H1 (cell line): ENCODE data around the gene WDR64. TPM values are rescaled to one million over a fixed set of nuclear protein-coding genes. Genes with fewer than 3 reads are reported as not detected.

Experiments used
- CTCF ChIA-PET: fragments of 300-600 bp; sonication (Branson Sonifier 250); formaldehyde crosslinking; loops from one replicate; lab custom pipeline; 2021; ENCODE audit not compliant: partially characterized antibody; lab: Charles Lee
- POLR2A ChIA-PET: fragments of 300-600 bp; sonication (Branson Sonifier 250); formaldehyde crosslinking; loops from one replicate; lab custom pipeline; 2021; ENCODE audit warnings: inconsistent platforms; ENCODE audit not compliant: partially characterized antibody; lab: Charles Lee
- DNase-seq, 2 experiments: peaks; one replicate each; pipeline versions ENCODE4 v3.0.0 to v3.0.0-alpha.2; 2010 to 2022; ENCODE audit warnings: low spot score in 2 of 2, low read depth in 1 of 2, mixed read lengths in 1 of 2
- FAIRE-seq: peaks from 2 replicates; lab custom pipeline; 2011; peaks lifted over from hg19 to GRCh38; lab: Jason Lieb, UNC
- H2AFZ ChIP-seq: 2 replicates; pipeline ENCODE4 v1.8.1; 2012; ENCODE audit warnings: low read length, inconsistent platforms
- H2AK5ac ChIP-seq: 2 replicates; pipeline ENCODE4 v1.6.1; 2013; ENCODE audit warnings: low read depth, low read length
- H2BK120ac ChIP-seq: replicated peaks from 2 replicates; pipeline ENCODE3; 2013; ENCODE audit warnings: low read depth, low read length, inconsistent platforms
- H2BK12ac ChIP-seq: 2 replicates; pipeline ENCODE4 v1.6.1; 2013; ENCODE audit warnings: low read depth, low read length
- H2BK15ac ChIP-seq: 2 replicates; pipeline ENCODE4 v1.6.1; 2013; ENCODE audit warnings: low read length
- H2BK20ac ChIP-seq: 2 replicates; pipeline ENCODE4 v1.6.1; 2013; ENCODE audit warnings: low read length
- H2BK5ac ChIP-seq: 2 replicates; pipeline ENCODE4 v1.6.1; 2013; ENCODE audit warnings: low read depth, low read length
- H3K14ac ChIP-seq: 2 replicates; pipeline ENCODE4 v1.6.1; 2013; ENCODE audit warnings: inconsistent platforms; ENCODE audit not compliant: insufficient read length
- H3K18ac ChIP-seq: 2 replicates; pipeline ENCODE4 v1.6.1; 2013; ENCODE audit warnings: low read length; ENCODE audit errors: extremely low read depth
- H3K23ac ChIP-seq: 2 replicates; pipeline ENCODE4 v1.6.1; 2013; ENCODE audit warnings: inconsistent platforms; ENCODE audit not compliant: insufficient read length
- H3K23me2 ChIP-seq: 2 replicates; pipeline ENCODE4 v1.6.1; 2013; ENCODE audit warnings: low read depth, low read length
- H3K27ac ChIP-seq: 2 replicates; pipeline ENCODE4 v1.6.1; 2011; ENCODE audit warnings: low read depth, low read length, inconsistent platforms
- H3K27me3 ChIP-seq, 4 experiments: replicated peaks in 1 of 4; 1 replicate in 1 of 4; 2 replicates in 3 of 4; pipeline versions ENCODE4 v1.6.1 to v1.8.1; 2011 to 2013; ENCODE audit warnings: low read length in 3 of 4, mild to moderate bottlenecking in 3 of 4, inconsistent platforms in 2 of 4, mixed read lengths in 2 of 4, moderate library complexity in 1 of 4; ENCODE audit not compliant: control insufficient read depth in 3 of 4, insufficient read depth in 3 of 4; ENCODE audit errors: extremely low read depth in 1 of 4
- H3K36me3 ChIP-seq, 4 experiments: 2 replicates each; pipeline versions ENCODE4 v1.6.1 to v1.8.1; 2011 to 2013; ENCODE audit warnings: mild to moderate bottlenecking in 4 of 4, low read length in 3 of 4, moderate library complexity in 2 of 4, control low read depth in 1 of 4, inconsistent platforms in 1 of 4; ENCODE audit not compliant: insufficient read depth in 4 of 4, control insufficient read depth in 2 of 4
- H3K4ac ChIP-seq: replicated peaks from 2 replicates; pipeline ENCODE3; 2013; ENCODE audit warnings: low read length, low read depth, mixed read lengths, inconsistent platforms; ENCODE audit not compliant: insufficient read length
- H3K4me1 ChIP-seq, 4 experiments: replicated peaks in 1 of 4; 1 replicate in 1 of 4; 2 replicates in 3 of 4; pipeline versions ENCODE4 v1.6.1 to v1.8.1; 2011 to 2013; ENCODE audit warnings: low read length in 3 of 4, inconsistent platforms in 2 of 4, mixed read lengths in 1 of 4; ENCODE audit not compliant: insufficient read depth in 4 of 4, control insufficient read depth in 3 of 4
- H3K4me2 ChIP-seq, 2 experiments: 2 replicates each; pipeline versions ENCODE4 v1.6.1 to v1.8.1; 2011 to 2013; ENCODE audit warnings: low read depth in 2 of 2, low read length in 2 of 2, control low read depth in 1 of 2, inconsistent platforms in 1 of 2, mild to moderate bottlenecking in 1 of 2; ENCODE audit not compliant: insufficient read depth in 1 of 2
- H3K4me3 ChIP-seq, 4 experiments: fragments of 200-600, 300-600 bp in 1 of 4; sonication (generic), shearing (Covaris generic), sonication (Bioruptor Twin) in 1 of 4; 2 replicates each; pipeline versions ENCODE4 v1.5.1 to v1.8.1; 2011 to 2016; ENCODE audit warnings: low read length in 4 of 4, low read depth in 3 of 4, control low read depth in 2 of 4, inconsistent platforms in 2 of 4, mild to moderate bottlenecking in 2 of 4, mixed read lengths in 1 of 4, moderate library complexity in 1 of 4; ENCODE audit not compliant: insufficient read depth in 2 of 4; ENCODE audit errors: extremely low read depth in 1 of 4
- H3K56ac ChIP-seq: replicated peaks from 2 replicates; pipeline ENCODE3; 2013; ENCODE audit warnings: low read depth, mild to moderate bottlenecking, mixed read lengths, low read length, inconsistent platforms; ENCODE audit not compliant: insufficient read length
- H3K79me1 ChIP-seq: 2 replicates; pipeline ENCODE4 v1.6.1; 2013; ENCODE audit warnings: low read depth, low read length, control low read depth
- H3K79me2 ChIP-seq, 2 experiments: 2 replicates each; pipeline versions ENCODE4 v1.6.1 to v1.8.1; 2012 to 2013; ENCODE audit warnings: low read length in 2 of 2, mild to moderate bottlenecking in 2 of 2, inconsistent platforms in 1 of 2; ENCODE audit not compliant: insufficient read depth in 2 of 2, control insufficient read depth in 1 of 2
- H3K9ac ChIP-seq, 4 experiments: replicated peaks in 1 of 4; 1 replicate in 1 of 4; 2 replicates in 3 of 4; pipeline versions ENCODE4 v1.6.1 to v1.8.1; 2011 to 2013; ENCODE audit warnings: low read depth in 3 of 4, low read length in 3 of 4, control low read depth in 2 of 4, mild to moderate bottlenecking in 2 of 4, moderate library complexity in 2 of 4, inconsistent platforms in 1 of 4; ENCODE audit errors: extremely low read depth in 1 of 4
- H3K9me3 ChIP-seq, 2 experiments: 2 replicates each; pipeline versions ENCODE4 v1.6.1 to v1.8.1; 2012 to 2013; ENCODE audit warnings: mild to moderate bottlenecking in 2 of 2, moderate library complexity in 2 of 2, control low read depth in 1 of 2, inconsistent platforms in 1 of 2, low read depth in 1 of 2, low read length in 1 of 2, mixed read lengths in 1 of 2; ENCODE audit not compliant: insufficient read depth in 2 of 2
- H4K20me1 ChIP-seq, 2 experiments: replicated peaks in 1 of 2; 2 replicates each; pipeline versions ENCODE3 to v1.8.1; 2011 to 2013; ENCODE audit warnings: inconsistent platforms in 2 of 2, low read length in 2 of 2, mild to moderate bottlenecking in 1 of 2; ENCODE audit not compliant: insufficient read depth in 2 of 2, control insufficient read depth in 1 of 2
- H4K5ac ChIP-seq: 2 replicates; pipeline ENCODE4 v1.6.1; 2013; ENCODE audit warnings: low read length, low read depth, mixed read lengths, inconsistent platforms; ENCODE audit not compliant: insufficient read length
- H4K8ac ChIP-seq: 2 replicates; pipeline ENCODE4 v1.8.0; 2013; ENCODE audit warnings: mild to moderate bottlenecking, moderate library complexity, low read length, inconsistent platforms; ENCODE audit not compliant: insufficient read depth; ENCODE audit errors: extremely low read depth
- H4K91ac ChIP-seq: replicated peaks from 2 replicates; pipeline ENCODE3; 2013; ENCODE audit warnings: low read length, mixed read lengths, inconsistent platforms; ENCODE audit not compliant: insufficient read length
- GABPA ChIP-seq: IDR thresholded peaks from 2 replicates; pipeline ENCODE4 v1.6.1; 2011; ENCODE audit warnings: mild to moderate bottlenecking, low read length, moderate library complexity, borderline replicate concordance; ENCODE audit not compliant: insufficient read depth
- HDAC6 ChIP-seq: IDR thresholded peaks from one replicate; pipeline ENCODE4 v1.7.1; 2012; ENCODE audit warnings: low read depth, mild to moderate bottlenecking, inconsistent platforms, low read length, moderate library complexity
- POLR2AphosphoS5 ChIP-seq: IDR thresholded peaks from 2 replicates; pipeline ENCODE4 v1.6.1; 2011; ENCODE audit warnings: low read depth, low read length
- USF2 ChIP-seq: IDR thresholded peaks from 2 replicates; pipeline ENCODE4 v1.6.1; 2011; ENCODE audit warnings: low read length, improper control_type of control experiment
- WGBS, 2 experiments: shearing (Covaris generic) in 1 of 2; methylation state at CpG; one replicate each; pipeline versions ENCODE4 v1.1.6 to v1.1.7; 2013 to 2015; ENCODE audit warnings: low lambda C conversion rate in 2 of 2, mixed read lengths in 2 of 2, inconsistent platforms in 1 of 2, low coverage in 1 of 2, missing lambda C conversion rate in 1 of 2; ENCODE audit not compliant: insufficient replicate concordance in 2 of 2, insufficient coverage in 1 of 2, insufficient read length in 1 of 2; ENCODE audit errors: extremely low coverage in 1 of 2, missing lambda C conversion rate in 1 of 2; 5-methylcytosine and 5-hydroxymethylcytosine counted together
- polyA plus RNA-seq, 7 experiments: library from polyadenylated mRNA; depleted of rRNA in 3 of 7; stranded (reverse) in 5 of 7; unstranded in 2 of 7; fragments of >200 nt in 5 of 7; fragments of 200-250 nt in 2 of 7; gene quantifications; 1 replicate in 5 of 7; 2 replicates in 1 of 7; 4 replicates in 1 of 7; pipeline versions ENCODE4 v1.2.1 to v1.2.3, GENCODE V29; 2011 to 2013; ENCODE audit warnings: missing spikeins in 2 of 7, mixed read lengths in 2 of 7
- total RNA-seq: library from RNA; stranded (reverse); fragmentation: NEBNext Ultra II Directional; extraction: Animal tissue kit (Norgen Biotek cat#: 25700); gene quantifications from 2 replicates; pipeline ENCODE4 v1.2.1, GENCODE V29; 2021
- TF ChIP-seq, protein P1 (sequence below): IDR thresholded peaks from 2 replicates; pipeline ENCODE4 v1.6.1; 2012; ENCODE audit warnings: low read length, inconsistent platforms
- TF ChIP-seq, protein P2 (sequence below): IDR thresholded peaks from 2 replicates; pipeline ENCODE4 v1.6.1; 2012; ENCODE audit warnings: inconsistent platforms

The WDR64 gene
- total and polyA plus RNA-seq, 2 of the 8 experiments (the other 6 are each of a cell fraction or from before 2014, with no cell fraction given) = 0.02 TPM; not detected in 1

DNA sequence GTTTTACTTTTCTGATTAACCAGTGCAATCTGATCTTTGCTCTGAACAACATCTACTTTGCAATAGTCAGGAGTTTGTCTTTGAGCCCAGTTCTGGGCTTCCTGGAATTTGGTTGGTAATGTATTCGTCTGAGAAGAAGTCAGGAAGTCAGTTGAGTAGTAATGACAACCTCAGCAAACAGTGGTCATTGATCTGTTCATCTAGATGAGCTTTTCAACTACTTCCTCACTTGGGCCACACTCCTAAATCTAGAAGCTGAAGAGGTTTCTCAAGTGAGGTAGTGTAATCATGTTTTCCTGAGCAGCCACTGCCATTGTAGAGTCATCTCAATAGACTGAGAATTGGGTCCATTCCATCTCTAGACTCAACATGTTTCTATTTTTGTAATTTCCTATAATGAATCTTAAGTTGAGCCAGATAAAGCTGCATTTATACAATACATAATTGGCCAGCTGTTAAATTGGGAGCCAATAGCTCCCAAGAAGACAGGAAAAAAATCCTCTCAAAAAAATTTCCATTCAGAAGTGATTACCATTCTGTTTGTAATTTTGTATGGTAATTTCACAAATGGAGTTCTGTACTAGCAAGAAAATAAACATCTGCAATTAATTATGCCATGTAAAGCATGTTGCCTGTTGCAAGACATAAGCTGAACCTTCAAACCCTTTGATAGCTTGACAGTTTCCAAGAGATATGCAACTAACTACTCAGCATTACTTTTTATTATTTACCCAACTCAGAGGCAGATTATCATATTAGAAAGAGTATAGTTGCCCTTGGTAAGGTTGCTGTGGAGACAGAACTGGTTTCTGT, 49.6 kb downstream of the WDR64 start:
- H3K14ac ChIP-seq = no peak overlapping the region
- no peak overlapping the region for H4K5ac ChIP-seq
- no peak overlapping the region for H2BK12ac ChIP-seq
- no peaks in the 10 kb centered on the region for H3K79me2 ChIP-seq
- no peak overlapping the region for H3K4me3 ChIP-seq
- no peak for DNase-seq
- H3K27me3 ChIP-seq = no peaks in the 10 kb centered on the region
- H2AK5ac ChIP-seq = no peak overlapping the region
- H3K9me3 ChIP-seq = no peaks in the 10 kb centered on the region
- no peak overlapping the region for H3K4me2 ChIP-seq
- H3K23ac ChIP-seq = no peak overlapping the region
- no peak overlapping the region for H4K91ac ChIP-seq
- no peak overlapping the region for H2BK120ac ChIP-seq
- no peaks in the 10 kb centered on the region for H4K20me1 ChIP-seq
- ChIA-PET CTCF (interaction anchor here (0.8 kb wide), 1 partner anchor 8 kb away, joined by 3 read pairs; no protein-coding TSS in a partner anchor), POLR2A (no interaction called here)
- no peaks in the 10 kb centered on the region for H3K79me1 ChIP-seq
- TF ChIP-seq, protein P1, sequence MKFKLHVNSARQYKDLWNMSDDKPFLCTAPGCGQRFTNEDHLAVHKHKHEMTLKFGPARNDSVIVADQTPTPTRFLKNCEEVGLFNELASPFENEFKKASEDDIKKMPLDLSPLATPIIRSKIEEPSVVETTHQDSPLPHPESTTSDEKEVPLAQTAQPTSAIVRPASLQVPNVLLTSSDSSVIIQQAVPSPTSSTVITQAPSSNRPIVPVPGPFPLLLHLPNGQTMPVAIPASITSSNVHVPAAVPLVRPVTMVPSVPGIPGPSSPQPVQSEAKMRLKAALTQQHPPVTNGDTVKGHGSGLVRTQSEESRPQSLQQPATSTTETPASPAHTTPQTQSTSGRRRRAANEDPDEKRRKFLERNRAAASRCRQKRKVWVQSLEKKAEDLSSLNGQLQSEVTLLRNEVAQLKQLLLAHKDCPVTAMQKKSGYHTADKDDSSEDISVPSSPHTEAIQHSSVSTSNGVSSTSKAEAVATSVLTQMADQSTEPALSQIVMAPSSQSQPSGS = no peak
- TF ChIP-seq GABPA = no peak
- no peak for TF ChIP-seq USF2
- TF ChIP-seq, protein P2, sequence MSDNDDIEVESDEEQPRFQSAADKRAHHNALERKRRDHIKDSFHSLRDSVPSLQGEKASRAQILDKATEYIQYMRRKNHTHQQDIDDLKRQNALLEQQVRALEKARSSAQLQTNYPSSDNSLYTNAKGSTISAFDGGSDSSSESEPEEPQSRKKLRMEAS = no peak
- no peak for TF ChIP-seq POLR2AphosphoS5
- TF ChIP-seq HDAC6 = no peak
- no peak overlapping the region for H4K8ac ChIP-seq
- H2BK5ac ChIP-seq = no peak overlapping the region
- H3K18ac ChIP-seq = no peak overlapping the region
- no peak for FAIRE-seq
- no peak overlapping the region for H2BK15ac ChIP-seq
- H3K23me2 ChIP-seq = no peaks in the 10 kb centered on the region; the same call in 1 of the 2 replicates
- H3K9ac ChIP-seq = no peak overlapping the region
- H3K27ac ChIP-seq = no peak overlapping the region
- no peaks in the 10 kb centered on the region for H3K36me3 ChIP-seq
- WGBS, 2 experiments = 87% methylated on average over 1 of the region's 1 CpG; no CpG with 5 or more reads in 1 of the 2 experiments
- no peak overlapping the region for H2AFZ ChIP-seq
- H3K4ac ChIP-seq = no peak overlapping the region
- no peaks in the 10 kb centered on the region for H3K4me1 ChIP-seq
- no peak overlapping the region for H3K56ac ChIP-seq
- no peak overlapping the region for H2BK20ac ChIP-seq
